GM12892 (cell line): Measurements from ENCODE around the gene KCTD1. TPM values are rescaled to one million over a fixed set of nuclear protein-coding genes. Genes with fewer than 3 reads are reported as not detected.

ENCODE experiments used
- DNase-seq: peaks from one replicate; pipeline ENCODE4 v3.0.0; 2011; ENCODE audit not compliant: insufficient read length
- FAIRE-seq: peaks from 2 replicates; lab custom pipeline; 2011; peaks lifted over from hg19 to GRCh38; lab: Jason Lieb, UNC
- POLR2A ChIP-seq: IDR thresholded peaks from 2 replicates; pipeline ENCODE4 v1.6.1; 2011; ENCODE audit warnings: low read depth, low read length, control low read depth
- POLR2AphosphoS5 ChIP-seq: IDR thresholded peaks from 2 replicates; pipeline ENCODE4 v1.6.1; 2011; ENCODE audit warnings: low read depth, low read length, control low read depth
- TAF1 ChIP-seq: IDR thresholded peaks from 2 replicates; pipeline ENCODE4 v1.6.1; 2011; ENCODE audit warnings: low read depth, mild to moderate bottlenecking, control low read depth, low read length, borderline replicate concordance
- polyA plus RNA-seq: library from polyadenylated mRNA; unstranded; fragments of >200 nt; gene quantifications from one replicate; pipeline ENCODE4 v1.2.1, GENCODE V29; 2012; ENCODE audit warnings: missing spikeins, inconsistent platforms; ENCODE audit not compliant: missing spikeins

Gene KCTD1
- 3.4 TPM for polyA plus RNA-seq

GRCh38 chr18:26548415-26549262 is at the start of gene KCTD1:
Gene KCTD1, minus strand, starts transcription at chr18:26548553. Its CDS starts 17 bp downstream, at chr18:26548536.
- DNase-seq (peak; percentile 77), FAIRE-seq (peak; percentile 76)
- no peak for TF ChIP-seq POLR2AphosphoS5
- TF ChIP-seq POLR2A, result peak; percentile 37; the same call in 1 of the 2 replicates
- TF ChIP-seq TAF1, result no peak

GRCh38 chr18:26593365-26594320 is 45.3 kb upstream of the KCTD1 start:
- DNase-seq (no peak), FAIRE-seq (no peak)
- TF ChIP-seq POLR2AphosphoS5 (no peak), POLR2A (no peak), TAF1 (no peak)

GRCh38 chr18:26584745-26585144 is 36.4 kb upstream of the KCTD1 start:
- TF ChIP-seq TAF1, result no peak
- no peak for TF ChIP-seq POLR2AphosphoS5
- no peak for TF ChIP-seq POLR2A
- FAIRE-seq (no peak), DNase-seq (no peak)

GRCh38 chr18:26579941-26580618 is 31.7 kb upstream of the KCTD1 start:
- DNase-seq (no peak), FAIRE-seq (peak; percentile 54)
- TF ChIP-seq POLR2A (no peak), POLR2AphosphoS5 (no peak), TAF1 (no peak)

- FAIRE-seq (peak; percentile 57), DNase-seq (no peak)
- TF ChIP-seq POLR2AphosphoS5 (no peak), TAF1 (no peak), POLR2A (no peak)
Measured at GRCh38 chr18:26575865-26576217, 27.5 kb upstream of the KCTD1 start.

- no peak for DNase-seq
Measured at GRCh38 chr18:26574958-26575864, 26.9 kb upstream of the KCTD1 start.

GRCh38 chr18:26568926-26569665 is 20.7 kb upstream of the KCTD1 start:
- DNase-seq (no peak), FAIRE-seq (no peak)
- TF ChIP-seq POLR2A (no peak), POLR2AphosphoS5 (no peak), TAF1 (no peak)

More at GRCh38 chr18:26574958-26575864, 26.9 kb upstream of the KCTD1 start:
- peak; percentile 30 for FAIRE-seq
- TF ChIP-seq POLR2A, result no peak
- no peak for TF ChIP-seq POLR2AphosphoS5
- TF ChIP-seq TAF1, result no peak

GRCh38 chr18:26568513-26568912 is 20.2 kb upstream of the KCTD1 start:
- TF ChIP-seq POLR2A (no peak), POLR2AphosphoS5 (no peak), TAF1 (no peak)
- DNase-seq (no peak), FAIRE-seq (no peak)

GRCh38 chr18:26566874-26567555 is 18.7 kb upstream of the KCTD1 start:
- TF ChIP-seq TAF1, result no peak
- TF ChIP-seq POLR2AphosphoS5, result no peak
- TF ChIP-seq POLR2A, result no peak
- FAIRE-seq (no peak), DNase-seq (no peak)
